Body of pancreas (tissue), 4 donors: ENCODE data around the gene CCNL1.

ENCODE experiments used
- POLR2A ChIP-seq, 3 donors: fragments of 450-650 bp; IDR thresholded peaks; one replicate each; pipeline ENCODE4 v1.6.1; 2016; ENCODE audit warnings: antibody characterized with exemption in 3 of 3, mild to moderate bottlenecking in 2 of 3
- TF ChIP-seq, protein P1 (sequence below), 7 experiments: fragments of 450-650 bp in 4 of 7; fragments of 200-600 bp in 3 of 7; sonication (generic) in 3 of 7; IDR thresholded peaks; one replicate each; pipeline ENCODE4 v1.5.1; 2016 to 2019; ENCODE audit warnings: antibody characterized with exemption in 7 of 7

DNA sequence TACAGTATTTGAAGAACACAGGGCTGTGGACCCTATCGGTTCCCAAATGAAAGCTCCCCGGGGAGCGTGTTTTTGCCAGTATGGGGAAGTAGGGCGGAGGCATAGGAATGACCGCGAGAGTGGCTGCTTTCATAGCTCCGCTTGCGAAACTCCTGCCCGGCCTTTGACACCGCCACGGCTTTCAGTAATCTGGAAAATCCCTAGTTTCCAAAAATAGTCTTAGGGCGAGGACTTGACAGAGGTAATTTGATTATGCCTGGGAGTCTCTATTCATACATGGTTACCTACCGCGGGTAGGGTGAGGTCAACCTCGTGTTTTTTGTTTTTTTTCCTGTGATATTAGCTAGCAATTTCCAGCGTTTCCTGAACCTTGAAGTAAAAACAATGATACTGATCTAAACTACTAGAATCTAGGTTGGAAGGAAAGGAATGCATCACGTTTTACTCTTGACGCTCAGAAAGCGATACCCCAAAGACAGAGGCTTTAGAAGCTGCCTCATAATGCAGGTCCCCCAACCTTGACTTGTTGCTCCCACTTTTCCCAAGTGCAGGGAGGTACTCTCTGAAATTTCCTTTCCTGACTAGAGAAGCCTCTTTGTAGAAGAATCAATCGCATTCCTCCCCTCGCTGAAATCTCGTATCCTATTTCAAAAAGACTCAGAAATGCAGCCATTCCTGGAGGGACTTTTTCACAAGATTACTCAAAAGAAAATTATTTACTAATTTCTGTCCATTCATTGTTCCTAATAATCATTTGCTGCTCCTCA lies 894 bp upstream of the CCNL1 start:
- TF ChIP-seq, protein P1, sequence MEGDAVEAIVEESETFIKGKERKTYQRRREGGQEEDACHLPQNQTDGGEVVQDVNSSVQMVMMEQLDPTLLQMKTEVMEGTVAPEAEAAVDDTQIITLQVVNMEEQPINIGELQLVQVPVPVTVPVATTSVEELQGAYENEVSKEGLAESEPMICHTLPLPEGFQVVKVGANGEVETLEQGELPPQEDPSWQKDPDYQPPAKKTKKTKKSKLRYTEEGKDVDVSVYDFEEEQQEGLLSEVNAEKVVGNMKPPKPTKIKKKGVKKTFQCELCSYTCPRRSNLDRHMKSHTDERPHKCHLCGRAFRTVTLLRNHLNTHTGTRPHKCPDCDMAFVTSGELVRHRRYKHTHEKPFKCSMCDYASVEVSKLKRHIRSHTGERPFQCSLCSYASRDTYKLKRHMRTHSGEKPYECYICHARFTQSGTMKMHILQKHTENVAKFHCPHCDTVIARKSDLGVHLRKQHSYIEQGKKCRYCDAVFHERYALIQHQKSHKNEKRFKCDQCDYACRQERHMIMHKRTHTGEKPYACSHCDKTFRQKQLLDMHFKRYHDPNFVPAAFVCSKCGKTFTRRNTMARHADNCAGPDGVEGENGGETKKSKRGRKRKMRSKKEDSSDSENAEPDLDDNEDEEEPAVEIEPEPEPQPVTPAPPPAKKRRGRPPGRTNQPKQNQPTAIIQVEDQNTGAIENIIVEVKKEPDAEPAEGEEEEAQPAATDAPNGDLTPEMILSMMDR (IDR thresholded peaks at IDR 0.05) = no peak
- TF ChIP-seq POLR2A (IDR thresholded peaks at IDR 0.05) = no peak
